B cell (primary cell): ENCODE results near the gene RAPGEF5.

ENCODE experiments used
- EZH2 ChIP-seq: IDR thresholded peaks from 2 replicates; pipeline ENCODE4 v1.6.1; 2012; ENCODE audit warnings: borderline replicate concordance, low read depth, mild to moderate bottlenecking, moderate library complexity, low read length; ENCODE audit not compliant: insufficient read depth, poor library complexity, severe bottlenecking
- TF ChIP-seq, protein P1 (sequence below): fragments of 200-600 bp; IDR thresholded peaks from one replicate; pipeline ENCODE4 v1.8.0; 2022; ENCODE audit warnings: antibody characterized with exemption, mild to moderate bottlenecking

DNA sequence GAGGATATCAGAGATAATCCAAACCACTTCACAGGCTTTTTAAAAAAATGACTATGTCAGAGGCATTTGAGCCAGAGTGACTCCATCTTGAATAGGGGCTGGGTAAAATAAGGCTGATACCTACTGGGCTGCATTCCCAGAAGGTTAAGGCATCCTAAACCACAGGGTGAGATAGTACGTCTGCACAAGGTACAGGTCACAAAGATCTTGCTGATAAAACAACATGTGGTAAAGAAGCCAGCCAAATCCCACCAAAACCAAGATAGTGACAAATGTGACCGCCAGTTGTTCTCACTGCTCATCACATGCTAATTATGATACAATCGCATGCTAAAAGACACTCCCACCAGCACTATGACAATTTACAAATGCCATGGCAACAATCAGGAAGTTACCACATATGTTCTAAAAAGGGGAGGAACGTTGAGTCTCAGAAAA is 177.5 kb downstream of the RAPGEF5 start:
- TF ChIP-seq, protein P1, sequence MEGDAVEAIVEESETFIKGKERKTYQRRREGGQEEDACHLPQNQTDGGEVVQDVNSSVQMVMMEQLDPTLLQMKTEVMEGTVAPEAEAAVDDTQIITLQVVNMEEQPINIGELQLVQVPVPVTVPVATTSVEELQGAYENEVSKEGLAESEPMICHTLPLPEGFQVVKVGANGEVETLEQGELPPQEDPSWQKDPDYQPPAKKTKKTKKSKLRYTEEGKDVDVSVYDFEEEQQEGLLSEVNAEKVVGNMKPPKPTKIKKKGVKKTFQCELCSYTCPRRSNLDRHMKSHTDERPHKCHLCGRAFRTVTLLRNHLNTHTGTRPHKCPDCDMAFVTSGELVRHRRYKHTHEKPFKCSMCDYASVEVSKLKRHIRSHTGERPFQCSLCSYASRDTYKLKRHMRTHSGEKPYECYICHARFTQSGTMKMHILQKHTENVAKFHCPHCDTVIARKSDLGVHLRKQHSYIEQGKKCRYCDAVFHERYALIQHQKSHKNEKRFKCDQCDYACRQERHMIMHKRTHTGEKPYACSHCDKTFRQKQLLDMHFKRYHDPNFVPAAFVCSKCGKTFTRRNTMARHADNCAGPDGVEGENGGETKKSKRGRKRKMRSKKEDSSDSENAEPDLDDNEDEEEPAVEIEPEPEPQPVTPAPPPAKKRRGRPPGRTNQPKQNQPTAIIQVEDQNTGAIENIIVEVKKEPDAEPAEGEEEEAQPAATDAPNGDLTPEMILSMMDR = no peak
- no peak for TF ChIP-seq EZH2
